Measurements from ENCODE around the gene ELAVL1. TPM values are rescaled to one million over a fixed set of nuclear protein-coding genes. Genes with fewer than 3 reads are reported as not detected.

The ELAVL1 gene
- total and polyA plus RNA-seq, 2 of the 13 experiments (the other 11 are each of a cell fraction or from before 2014, with no cell fraction given) = 27.9 to 38.4 TPM

- TF ChIP-seq DR1 (CRISPR knock-in tag; IDR thresholded peaks at IDR 0.05) = peak; percentile 35; the same call in 1 of the 2 replicates
- TF ChIP-seq MTA3 (CRISPR knock-in tag; IDR thresholded peaks at IDR 0.05) = no peak
- TF ChIP-seq, protein P1, sequence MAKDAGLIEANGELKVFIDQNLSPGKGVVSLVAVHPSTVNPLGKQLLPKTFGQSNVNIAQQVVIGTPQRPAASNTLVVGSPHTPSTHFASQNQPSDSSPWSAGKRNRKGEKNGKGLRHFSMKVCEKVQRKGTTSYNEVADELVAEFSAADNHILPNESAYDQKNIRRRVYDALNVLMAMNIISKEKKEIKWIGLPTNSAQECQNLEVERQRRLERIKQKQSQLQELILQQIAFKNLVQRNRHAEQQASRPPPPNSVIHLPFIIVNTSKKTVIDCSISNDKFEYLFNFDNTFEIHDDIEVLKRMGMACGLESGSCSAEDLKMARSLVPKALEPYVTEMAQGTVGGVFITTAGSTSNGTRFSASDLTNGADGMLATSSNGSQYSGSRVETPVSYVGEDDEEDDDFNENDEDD (CRISPR knock-in tag; IDR thresholded peaks at IDR 0.05; ENCODE audit: borderline replicate concordance) = peak; percentile 95
- TF ChIP-seq SATB2 (CRISPR knock-in tag; IDR thresholded peaks at IDR 0.05) = peak; percentile 84; the same call in 1 of the 2 replicates
- TF ChIP-seq AHDC1 (CRISPR knock-in tag; IDR thresholded peaks at IDR 0.05; ENCODE audit: borderline replicate concordance) = no peak
- TF ChIP-seq, protein P2, sequence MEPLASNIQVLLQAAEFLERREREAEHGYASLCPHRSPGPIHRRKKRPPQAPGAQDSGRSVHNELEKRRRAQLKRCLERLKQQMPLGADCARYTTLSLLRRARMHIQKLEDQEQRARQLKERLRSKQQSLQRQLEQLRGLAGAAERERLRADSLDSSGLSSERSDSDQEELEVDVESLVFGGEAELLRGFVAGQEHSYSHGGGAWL (CRISPR knock-in tag; IDR thresholded peaks at IDR 0.05) = peak; percentile 85
- no peak for TF ChIP-seq PCBP2 (optimal IDR thresholded peaks at IDR 0.05; ENCODE audit: low read depth, low read length, poor library complexity, severe bottlenecking)
- TF ChIP-seq ZNF605 (CRISPR knock-in tag; IDR thresholded peaks at IDR 0.05) = no peak
- TF ChIP-seq TCF12 (IDR thresholded peaks at IDR 0.05) = no peak
- TF ChIP-seq TCF12 (CRISPR knock-in tag; IDR thresholded peaks at IDR 0.05) = no peak
- peak; percentile 71 for TF ChIP-seq TEAD3 (CRISPR knock-in tag; optimal IDR thresholded peaks at IDR 0.05; ENCODE audit: borderline replicate concordance)
- TF ChIP-seq MATR3 (CRISPR knock-in tag; IDR thresholded peaks at IDR 0.05) = no peak
- TF ChIP-seq NFIC (IDR thresholded peaks at IDR 0.05; ENCODE audit: low read length) = no peak
- TF ChIP-seq TFDP2 (CRISPR knock-in tag; IDR thresholded peaks at IDR 0.05) = peak; percentile 87
- TF ChIP-seq, protein P3, sequence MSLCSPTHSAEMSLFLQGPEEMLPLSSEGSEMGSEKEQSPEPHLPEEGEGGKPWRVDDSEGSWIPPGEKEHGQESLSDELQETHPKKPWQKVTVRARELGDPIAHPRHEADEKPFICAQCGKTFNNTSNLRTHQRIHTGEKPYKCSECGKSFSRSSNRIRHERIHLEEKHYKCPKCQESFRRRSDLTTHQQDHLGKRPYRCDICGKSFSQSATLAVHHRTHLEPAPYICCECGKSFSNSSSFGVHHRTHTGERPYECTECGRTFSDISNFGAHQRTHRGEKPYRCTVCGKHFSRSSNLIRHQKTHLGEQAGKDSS (CRISPR knock-in tag; IDR thresholded peaks at IDR 0.05; ENCODE audit: borderline replicate concordance, low read depth) = peak; percentile 68; the same call in 1 of the 2 replicates
- no peak for TF ChIP-seq RARG (CRISPR knock-in tag; IDR thresholded peaks at IDR 0.05; ENCODE audit: low read depth)
- no peak; the same call in 1 of the 2 replicates for TF ChIP-seq HNF4G (IDR thresholded peaks at IDR 0.05; ENCODE audit: borderline replicate concordance, low read depth, low read length)
- TF ChIP-seq HNF4G (CRISPR knock-in tag; IDR thresholded peaks at IDR 0.05; ENCODE audit: borderline replicate concordance, low read depth) = no peak
- TF ChIP-seq ETV5 (CRISPR knock-in tag; IDR thresholded peaks at IDR 0.05; ENCODE audit: borderline replicate concordance) = peak; percentile 32; the same call in 1 of the 2 replicates
These were observed 80.1 kb downstream of the ELAVL1 start (continued) for GRCh38 chr19:7925171-7925851.
